Activated CD4-positive, alpha-beta T cell treated with anti-CD3 and anti-CD28 coated beads, Interleukin-10, Interleukin-2, amounts not matched to agents 100 ng/mL and 50 ng/mL, durations not matched to agents 16 hours and 8 hours (primary cell): ENCODE results near the gene HMGXB3.

ENCODE experiments used
- DNase-seq: peaks from one replicate; pipeline ENCODE4 v3.0.0-alpha.2; 2020

Gene HMGXB3

GRCh38 chr5:150097152-150097551, 96.6 kb downstream of the HMGXB3 start:
- no peak for DNase-seq

GRCh38 chr5:150101023-150101422, 100.5 kb downstream of the HMGXB3 start:
- no peak for DNase-seq
